AG20443 (cell line): Measurements from ENCODE around the gene NFASC.
A peak's percentile ranks its signal among the peaks of the same experiment; 100 is the strongest.

Experiments used
- DNase-seq: peaks from one replicate; pipeline ENCODE4 v3.0.0; 2012; ENCODE audit warnings: low spot score, mixed read lengths

Gene NFASC

DNA sequence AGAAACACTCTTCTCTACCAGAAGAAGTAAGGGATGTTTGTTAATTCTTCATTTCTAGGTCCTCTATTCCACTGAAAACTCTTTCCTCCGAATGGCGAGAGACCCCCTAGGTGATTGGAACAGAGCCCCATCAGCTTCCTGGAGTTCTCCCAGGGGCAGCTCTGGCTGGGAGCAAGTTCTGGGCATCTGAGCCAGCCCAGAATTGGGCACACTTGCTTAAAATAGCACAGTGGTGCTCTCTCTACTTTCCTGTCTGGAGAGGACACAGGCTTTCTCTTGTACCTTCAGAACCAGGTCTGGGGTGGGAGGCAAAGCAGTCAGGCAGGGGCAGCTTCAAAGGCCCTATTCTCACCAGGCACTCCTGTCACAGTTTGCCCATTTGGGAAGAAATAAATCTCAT lies 89.2 kb downstream of the NFASC start:
- no peak for DNase-seq

DNA sequence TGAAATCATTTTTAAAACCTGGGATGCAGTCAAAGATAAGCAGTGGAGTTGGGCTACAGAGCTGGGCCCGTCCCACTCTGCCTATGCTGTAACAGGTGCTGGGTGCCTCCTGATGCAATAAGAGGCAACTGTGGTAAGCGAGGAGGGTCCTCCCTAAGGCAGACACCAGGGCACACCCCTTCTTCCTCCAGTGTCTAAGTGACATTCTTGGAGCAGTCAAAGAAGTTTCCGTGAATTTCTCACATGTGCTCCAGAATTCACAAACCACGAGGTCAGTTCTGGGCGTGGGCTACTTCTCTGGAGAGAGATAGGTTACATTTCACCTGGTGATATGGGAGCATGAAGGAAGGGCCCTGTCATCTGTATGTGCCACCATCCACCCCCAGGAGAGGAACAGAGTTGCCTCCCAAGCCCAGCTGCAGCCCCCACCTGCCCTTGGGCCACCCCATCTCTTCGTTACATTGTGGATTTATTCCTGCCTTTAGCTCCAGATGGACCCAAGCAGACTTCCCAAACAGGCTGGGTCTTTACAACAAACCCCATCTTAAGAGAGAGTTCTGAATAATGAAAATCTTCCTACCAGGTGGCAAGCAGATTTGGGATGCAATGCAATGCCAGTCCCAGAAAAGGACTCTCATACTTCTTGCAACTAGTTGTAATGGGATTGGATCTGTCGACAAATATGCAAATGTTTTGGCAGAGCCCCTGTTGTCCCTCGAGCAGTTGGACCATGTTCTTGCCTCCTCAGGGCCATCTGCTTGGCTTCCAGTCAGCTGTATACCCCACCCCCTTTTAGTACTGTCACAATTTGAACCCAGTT lies 89.9 kb downstream of the NFASC start:
- DNase-seq, result no peak

DNA sequence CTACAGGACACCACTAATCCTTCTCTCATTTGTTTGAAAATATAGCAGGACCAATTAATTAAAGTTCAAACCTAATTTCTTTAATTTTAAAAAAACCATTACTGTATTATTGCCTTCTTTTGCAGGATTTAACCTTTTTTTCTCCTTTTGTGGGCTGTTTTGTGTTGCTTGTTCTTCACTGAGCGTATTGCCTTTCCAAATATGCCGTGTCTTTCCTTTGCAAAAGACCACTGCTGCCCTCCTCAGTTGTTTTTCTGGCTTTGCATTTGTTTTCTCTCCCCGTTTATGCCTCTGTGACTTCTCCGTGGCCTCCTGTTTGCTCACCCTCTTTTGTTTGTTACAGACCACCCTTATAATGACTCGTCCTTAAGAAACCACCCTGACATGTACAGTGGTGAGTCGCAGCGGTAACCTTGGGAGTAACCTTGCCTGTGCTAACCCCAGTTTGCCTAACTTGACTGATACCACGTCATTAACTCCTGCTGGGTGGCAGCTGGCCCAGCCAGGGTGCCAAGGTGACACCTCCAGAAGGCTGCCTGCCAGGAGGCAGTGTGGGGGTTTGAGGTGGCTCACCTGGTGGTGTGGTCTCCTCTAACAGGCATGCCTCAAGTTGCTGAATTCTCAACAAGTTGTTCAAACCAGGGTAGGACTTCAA lies 91.2 kb downstream of the NFASC start:
- DNase-seq, result no peak

DNA sequence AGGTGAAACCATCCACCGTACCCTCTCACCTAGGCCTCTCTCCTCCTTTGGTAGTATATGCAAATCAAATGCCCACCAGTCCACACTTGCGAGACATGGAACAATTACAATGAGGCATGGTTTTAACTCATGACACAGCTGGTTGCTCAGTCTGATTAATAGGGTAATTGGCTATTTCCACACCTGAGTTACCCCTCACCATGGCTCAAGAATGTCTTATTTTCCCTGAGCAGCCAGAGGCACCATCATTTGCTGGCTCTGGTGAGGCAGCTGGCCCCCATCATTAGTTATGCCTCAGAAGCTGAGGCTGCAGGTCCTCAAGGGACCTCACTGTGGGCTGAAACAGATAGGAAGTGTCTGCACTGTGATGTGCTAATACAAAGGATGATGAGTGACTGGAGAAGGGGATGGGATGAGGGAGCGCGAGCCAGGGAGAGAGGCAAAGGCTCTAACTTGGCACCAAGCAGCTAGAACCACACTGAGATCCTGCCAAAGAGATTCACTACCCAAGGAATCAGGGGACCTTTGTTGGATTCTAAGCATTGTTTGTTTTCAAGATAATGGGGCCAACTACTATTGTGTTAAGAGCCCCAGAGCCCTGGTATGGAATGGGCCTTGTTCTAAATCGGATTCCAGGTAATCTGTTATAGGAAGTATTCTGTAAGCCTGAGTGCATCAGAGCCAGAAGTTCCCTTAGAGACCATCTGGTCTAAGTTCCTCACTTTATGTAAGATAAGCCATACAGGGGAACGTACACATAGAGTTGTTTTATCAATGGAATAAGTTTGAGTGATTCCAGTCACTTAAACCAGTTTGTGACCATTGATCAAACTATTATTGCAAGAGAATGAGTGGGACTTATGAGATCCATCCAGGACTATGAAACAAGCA lies 92.3 kb downstream of the NFASC start:
- DNase-seq, result no peak

DNA sequence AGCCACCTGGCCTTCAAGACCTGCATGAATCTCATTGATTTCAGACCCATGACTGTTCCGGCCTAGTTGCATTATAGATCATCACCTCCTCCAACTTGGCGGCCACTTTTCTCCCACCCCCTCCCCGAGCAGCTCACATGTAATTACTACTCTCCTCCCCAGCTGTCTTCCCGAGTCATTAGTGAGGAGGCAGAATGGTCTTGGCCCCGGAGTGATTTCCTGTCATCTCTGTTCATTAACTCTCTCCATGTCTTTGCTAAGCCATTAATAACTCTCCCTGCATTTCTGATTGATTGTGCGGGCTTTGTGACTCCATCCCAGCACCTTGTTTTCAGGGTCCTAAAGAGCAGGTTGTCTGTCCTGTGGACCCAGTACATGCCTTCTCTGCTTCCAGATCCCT lies 96.8 kb downstream of the NFASC start:
- DNase-seq, result no peak

DNA sequence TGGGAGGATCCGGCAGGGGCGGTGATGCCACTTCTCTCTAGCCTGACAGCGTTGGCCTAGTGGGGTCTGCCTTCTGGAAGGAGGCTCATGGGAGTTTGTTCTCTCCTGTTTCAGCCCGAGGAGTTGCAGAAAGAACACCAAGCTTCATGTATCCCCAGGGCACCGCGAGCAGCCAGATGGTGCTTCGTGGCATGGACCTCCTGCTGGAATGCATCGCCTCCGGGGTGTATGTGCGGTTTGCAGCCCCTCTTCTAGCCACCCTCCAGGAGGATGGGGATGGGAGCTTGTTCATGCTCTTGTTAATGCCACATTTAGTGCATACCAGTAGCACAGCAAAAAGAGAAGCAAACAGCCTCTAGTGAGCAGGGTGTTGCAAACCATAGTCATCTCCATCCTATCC lies 97.5 kb downstream of the NFASC start:
- no peak for DNase-seq

DNA sequence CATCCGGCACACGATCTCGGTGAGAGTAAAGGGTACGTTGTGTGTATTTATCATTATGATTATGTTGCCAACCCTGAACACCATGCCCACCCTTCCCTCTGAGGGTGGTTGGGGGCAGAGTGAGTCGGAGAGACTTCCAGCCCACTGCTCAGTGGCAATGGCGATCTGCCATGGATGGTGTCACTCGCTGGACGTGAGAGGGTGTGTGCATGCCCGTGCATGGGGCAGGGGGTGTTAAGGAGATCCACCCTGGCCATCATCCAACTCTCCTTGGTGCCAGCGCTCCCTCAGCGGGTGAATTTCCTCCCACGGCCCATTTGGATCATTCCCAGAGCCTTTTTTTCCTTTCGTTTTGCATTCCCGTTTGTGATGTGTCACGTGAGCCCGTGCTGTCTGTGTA lies 98.3 kb downstream of the NFASC start:
- no peak for DNase-seq

DNA sequence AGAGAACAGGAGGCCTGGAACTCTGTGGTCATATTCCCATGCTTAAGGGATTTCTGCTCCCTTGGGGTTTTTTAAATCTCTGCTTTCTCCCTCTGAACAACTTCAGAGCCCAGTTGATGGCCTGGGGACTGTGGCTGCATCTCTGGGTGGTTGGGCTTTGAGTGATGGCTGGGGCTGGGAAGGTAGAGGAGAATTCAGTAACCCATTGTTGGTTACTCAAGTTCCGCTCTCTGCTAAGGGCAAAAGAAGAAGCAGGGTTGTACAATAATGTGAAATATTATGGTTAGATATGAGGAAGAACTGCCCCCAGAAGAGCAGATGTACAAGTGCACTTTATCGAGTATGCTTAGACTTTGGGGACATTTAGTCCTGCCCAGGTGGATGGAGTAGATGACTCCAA lies 100.3 kb downstream of the NFASC start:
- no peak for DNase-seq

DNA sequence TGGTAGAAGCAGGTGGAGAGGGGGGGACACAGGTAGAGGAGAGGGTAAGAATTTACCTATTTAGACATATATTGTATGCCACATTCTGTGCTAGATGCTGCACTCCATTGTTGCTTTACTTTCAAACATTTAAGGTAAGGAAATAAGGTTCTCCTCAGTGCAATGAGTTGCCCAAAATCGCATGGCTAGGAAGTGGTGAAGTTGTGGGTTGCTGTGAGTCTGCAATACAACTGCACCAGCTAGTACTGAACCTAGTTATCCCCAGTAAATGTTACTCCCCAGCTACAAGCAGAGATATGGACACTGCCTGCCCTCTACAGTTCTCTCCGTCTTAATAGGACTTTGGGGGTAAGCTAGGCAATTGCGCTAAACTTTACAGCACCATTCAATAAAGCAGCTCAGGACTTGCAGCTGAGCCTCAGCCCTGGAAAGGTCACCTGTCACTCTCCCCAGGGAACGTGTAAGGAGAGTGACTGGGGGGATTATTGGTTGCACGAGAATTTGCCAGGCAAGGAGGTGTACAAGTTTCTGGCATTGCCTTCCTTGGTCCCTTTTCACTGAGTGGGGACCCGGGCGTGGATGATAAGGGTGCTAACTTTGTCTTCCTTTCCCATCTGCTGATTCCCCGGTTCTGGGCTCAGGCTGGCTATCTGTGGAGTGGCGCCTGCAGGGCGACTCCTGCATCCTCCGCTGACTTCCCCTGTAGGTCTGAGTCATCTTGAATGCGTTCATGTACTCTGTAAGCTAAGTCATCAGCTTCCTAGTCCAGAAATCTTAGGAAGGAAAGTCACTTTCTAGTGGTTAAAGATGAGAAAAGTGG lies 101.1 kb downstream of the NFASC start:
- peak; percentile 94 for DNase-seq

DNA sequence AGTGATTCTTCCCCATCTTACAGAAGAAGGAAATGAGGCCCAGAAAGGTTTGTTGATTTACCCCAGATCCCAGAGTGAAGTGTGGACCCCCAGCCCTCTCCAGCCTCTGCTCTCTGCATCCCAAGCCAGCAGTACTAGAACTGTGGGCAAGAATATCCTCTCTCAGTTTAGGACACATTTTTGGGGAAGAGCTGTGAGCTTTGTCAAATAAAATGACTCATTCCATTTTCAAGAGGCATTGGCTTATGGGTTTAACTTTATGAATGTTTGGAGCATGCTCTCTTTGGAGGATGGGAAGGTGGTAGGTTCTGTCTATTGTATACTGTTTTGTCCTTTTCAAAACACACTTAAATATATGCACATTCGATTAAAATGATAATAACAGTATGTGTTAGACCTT lies 101.8 kb downstream of the NFASC start:
- DNase-seq, result peak; percentile 45

DNA sequence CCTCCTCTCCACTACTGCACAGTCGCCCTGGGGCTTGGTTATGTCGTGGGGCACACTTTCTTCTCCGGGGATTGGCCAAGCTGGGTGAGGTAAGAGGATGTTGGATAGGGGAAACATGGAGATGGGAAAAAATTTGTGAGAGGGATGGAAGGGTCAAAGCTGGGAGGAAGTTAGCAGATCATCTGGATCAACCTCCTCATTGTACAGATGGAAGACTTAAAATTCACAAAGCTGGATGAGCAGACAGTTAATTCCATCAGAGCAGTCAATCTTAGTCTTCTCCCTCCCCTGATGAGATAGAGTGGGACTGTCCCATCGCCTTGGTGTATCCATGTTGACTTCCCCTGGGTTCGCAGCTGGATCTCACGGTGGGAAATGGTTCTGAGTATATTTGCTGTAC lies 102.8 kb downstream of the NFASC start:
- DNase-seq, result no peak

DNA sequence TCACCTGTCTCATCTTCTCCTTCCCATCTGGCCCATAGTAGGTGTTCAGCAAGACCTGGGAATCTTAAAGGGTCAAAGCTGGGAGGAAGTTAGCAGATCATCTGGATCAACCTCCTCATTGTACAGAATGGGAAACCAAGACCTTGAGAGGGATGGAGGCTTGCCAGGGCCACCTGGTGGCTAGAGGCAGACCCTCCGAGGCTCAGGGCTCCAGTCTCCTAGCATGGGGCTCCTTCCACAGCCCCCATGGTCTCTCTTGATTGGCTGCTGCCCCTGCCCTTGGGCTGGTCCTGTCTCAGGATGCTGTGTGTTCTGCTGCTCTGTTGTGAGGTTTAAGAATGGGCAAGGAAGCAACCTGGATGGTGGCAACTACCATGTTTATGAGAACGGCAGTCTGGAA lies 103.7 kb downstream of the NFASC start:
- DNase-seq, result no peak

DNA sequence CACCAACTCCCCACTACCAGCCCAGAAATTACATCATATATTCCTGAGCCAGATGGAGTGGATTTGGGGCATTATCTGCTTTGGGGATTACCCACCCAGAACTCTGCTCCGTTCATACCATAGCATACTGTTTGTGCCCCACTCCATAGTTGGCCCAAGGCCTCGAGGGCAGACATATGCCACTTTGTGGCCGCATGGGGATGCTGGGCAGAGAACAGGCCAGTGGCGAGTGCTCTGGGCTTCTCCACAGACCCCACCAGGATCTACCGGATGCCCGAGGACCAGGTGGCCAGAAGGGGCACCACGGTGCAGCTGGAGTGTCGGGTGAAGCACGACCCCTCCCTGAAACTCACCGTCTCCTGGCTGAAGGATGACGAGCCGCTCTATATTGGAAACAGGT lies 104.4 kb downstream of the NFASC start:
- no peak for DNase-seq

DNA sequence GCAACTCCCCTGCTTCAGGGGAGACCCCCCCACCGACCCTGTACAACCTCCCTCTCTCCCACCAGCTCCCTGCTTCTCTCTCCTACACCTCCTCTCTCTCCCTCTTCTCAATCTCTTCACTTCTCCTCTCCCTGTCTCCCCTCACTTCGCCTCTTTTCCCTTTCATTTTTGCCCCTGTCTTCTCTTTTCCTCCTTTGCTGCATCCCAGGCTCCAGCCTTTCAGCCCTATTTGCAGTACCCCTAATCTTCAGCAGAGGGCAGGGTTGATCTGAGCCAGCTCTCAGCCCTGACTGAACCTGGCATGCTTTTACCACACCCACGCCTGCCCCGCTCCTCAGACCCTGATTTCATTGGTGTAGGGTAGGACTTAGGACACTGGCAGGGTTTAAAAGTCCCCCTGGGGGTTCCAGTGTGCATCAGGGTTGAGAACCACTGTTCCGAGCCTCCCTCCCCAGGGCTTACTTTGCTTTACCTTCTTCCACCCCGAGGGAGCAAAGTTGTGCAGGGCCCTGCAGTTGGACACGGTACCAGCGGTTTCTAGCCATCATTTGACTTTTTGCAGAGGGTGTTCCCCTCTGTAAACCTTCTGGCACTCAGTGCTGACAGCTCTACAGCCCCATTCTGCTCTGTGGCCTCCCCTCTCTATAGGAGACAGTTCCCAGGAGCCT lies 105.0 kb downstream of the NFASC start:
- DNase-seq, result peak; percentile 90

DNA sequence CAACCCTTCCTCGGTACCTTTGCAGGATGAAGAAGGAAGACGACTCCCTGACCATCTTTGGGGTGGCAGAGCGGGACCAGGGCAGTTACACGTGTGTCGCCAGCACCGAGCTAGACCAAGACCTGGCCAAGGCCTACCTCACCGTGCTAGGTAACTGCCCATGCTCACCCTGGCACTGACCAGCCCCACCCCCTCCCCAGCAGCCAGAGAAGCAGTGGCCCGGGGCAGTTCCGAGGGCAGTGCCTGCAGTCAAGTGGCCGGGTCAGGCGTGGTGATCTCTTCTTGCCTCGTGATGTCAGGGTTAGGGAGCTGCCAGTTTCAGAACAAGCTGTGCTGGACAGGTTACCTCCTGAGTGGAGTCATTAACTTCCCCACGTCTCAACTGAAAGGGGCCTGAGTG lies 106.0 kb downstream of the NFASC start:
- no peak for DNase-seq

DNA sequence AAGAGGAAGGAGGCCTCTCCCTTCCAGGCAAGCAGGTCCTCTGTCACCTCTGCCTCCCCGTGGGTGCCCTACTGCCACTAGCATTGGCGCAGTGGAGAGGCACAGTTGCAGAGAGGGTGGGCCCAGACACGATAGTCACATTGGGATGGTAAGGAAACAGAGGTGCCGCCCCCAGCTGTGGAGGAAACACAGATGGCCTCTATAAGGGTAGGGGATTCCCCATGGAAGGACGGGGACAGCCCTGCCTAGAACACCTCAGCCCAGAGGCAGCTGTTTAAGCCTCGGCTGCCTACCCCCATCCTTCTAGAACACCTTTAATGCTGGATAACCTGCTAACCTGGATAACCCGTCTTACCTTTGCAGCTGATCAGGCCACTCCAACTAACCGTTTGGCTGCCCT lies 106.7 kb downstream of the NFASC start:
- DNase-seq, result no peak

DNA sequence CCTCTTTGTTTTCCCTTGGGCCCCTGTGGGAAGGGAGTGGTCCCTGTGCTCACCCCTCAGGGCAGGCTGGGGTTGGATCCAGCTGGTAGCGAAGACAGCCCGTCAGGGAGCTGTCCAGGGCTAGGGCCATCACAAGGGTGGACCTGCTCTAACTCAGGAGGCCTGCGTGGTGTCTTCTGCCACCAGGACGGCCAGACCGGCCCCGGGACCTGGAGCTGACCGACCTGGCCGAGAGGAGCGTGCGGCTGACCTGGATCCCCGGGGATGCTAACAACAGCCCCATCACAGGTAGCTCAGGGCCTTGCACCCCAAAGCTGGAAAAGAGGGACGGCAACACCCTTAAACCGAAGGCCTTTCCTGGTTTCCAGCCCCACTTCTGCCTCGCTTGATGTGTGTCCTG lies 108.1 kb downstream of the NFASC start:
- DNase-seq, result no peak

DNA sequence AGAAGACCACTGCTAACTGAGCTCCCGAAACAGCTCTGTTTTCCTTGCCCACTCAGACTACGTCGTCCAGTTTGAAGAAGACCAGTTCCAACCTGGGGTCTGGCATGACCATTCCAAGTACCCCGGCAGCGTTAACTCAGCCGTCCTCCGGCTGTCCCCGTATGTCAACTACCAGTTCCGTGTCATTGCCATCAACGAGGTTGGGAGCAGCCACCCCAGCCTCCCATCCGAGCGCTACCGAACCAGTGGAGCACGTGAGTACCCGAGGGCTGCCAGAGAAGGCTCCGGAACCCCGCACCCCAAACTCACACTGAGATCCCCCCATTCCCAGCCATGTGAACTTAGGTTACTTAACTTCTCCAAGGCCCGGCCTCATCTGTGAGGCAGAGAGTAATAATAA lies 108.6 kb downstream of the NFASC start:
- no peak for DNase-seq

DNA sequence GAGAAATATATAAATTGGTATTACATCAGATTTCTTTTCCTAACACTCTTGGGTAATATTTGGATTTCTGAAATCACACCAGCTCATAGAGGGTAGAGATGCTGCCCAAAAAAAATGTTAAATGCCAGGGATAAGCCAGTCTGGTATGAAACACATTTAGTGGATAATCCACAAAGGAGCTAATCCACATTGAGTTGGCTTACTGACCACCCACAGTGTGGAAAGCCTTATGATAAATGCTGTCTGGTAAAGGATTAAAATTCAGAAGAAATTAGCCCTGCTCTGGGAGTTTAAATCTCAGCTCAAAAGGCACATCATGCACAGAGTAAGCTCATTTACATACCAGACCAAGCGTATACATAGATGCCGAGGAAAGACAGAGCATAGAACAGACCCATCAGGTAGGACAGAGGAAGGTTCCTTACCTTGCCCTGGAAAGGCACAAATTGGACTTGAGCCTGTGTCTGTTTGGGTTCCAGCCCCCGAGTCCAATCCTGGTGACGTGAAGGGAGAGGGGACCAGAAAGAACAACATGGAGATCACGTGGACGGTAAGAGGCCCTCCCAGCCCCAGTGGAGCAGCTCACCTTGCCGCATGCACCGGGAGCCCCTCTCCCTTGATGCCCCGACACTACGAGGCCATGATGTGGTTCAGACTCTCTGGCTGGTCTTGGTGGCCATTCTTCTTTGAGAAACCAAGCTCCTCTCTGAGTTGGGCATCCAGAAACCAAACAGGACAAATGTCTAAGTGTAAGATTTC lies 109.4 kb downstream of the NFASC start:
- no peak for DNase-seq

DNA sequence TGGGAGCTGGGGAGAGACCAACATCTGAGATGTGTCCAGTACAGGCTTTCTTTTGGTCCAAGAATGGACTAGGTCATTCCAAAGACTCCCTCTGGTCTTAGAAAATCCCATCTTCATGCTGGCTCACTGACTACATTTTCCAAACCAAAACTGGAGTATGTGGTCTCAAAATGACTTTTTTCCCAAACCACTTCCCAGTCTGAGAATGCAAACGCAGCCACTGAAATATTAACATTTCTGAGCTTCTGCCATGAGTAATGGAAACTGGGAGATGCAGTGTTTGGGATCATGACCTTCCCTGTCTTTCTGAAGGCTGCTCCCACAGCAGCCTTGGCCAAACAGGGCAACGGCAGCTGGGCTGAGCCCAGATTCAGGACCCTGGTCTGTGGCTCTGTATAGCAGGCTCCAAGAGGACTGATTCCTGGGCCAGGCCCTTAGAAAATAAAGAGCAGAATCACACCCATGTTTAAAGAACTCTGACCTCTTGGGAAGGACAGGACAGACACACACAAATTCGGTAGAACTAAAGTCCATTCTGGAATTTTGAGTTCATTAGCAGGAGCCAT lies 110.3 kb downstream of the NFASC start:
- no peak for DNase-seq
